ENCODE data around the gene PCCA.
A peak's percentile ranks its signal among the peaks of the same experiment; 100 is the strongest.

PCCA gene

DNA sequence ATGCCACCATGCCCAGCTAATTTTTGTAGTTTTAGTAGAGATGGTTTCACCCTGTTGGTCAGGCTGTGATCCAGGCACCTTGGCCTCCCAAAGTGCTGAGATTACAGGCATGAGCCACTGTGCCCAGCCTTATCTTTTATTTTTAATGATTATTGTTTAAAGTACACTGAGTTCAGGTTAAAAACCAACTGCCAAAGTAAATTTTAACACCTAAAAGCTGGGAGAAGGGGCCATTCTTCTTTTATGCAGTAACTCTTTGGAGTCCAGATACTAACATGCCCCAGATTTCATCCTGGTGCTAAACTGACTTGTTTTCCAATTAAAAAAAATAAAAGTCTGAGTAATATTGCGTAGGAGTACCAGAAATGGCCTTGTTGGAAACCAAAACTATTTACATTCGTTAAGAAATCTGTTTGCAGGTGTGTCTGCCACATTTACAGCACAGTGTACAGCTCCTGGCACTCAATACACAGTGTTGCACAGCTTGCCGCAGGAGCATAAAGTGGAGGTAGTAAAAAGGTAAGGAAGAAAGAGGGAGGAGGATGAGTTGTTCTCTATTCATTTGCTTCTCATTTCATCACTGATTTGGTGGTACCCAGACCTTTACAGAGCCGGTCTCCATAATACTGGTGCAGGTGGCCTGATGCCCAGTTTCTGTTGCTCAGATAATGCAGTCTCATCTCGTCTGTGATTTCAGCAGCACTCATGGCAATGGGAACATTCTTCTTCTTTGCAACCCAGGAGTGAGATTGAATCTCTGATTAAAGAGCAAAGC, 108.9 kb downstream of the PCCA start:
- no peak for DNase-seq (ENCODE audit: low spot score)
- in situ Hi-C loops (cut with MboI; ENCODE audit: low sequenced_read_pairs, unreplicated experiment): no loop called here
- no peak for TF ChIP-seq CTCF (IDR thresholded peaks at IDR 0.05; ENCODE audit: borderline replicate concordance, control extremely low read depth, extremely low read depth, insufficient read depth, missing control alignments)

DNA sequence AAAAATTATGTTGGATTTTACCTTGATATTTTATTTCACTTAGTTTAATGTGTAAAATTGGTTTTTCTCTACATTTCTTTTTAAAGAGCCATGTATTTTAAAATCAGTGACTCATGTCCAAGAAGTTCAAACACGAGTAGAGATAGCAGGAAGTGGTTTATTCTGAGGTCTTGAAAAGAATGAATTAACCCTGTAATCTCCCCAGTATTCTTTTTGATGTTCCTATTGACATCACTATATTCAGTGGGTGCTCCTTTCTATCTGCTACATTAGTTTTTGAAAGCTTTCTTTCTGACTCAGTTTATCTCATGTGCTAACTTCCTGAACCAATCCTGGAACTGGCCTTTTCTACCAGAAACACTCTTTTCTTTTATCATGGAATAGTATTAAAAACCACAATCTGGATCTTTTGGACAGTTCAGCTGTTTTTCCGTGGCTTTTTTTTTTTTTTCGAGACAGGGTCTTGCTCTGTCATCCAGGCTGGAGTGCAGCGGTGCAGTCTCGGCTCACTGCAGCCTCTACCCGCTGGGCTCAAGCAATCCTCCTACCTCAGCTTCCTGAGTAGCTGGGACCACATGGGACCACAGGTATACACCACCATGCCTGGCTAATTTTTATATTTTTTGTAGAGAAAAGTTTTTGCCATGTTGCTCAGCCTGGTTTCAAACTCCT, 114.9 kb downstream of the PCCA start:
- no peak for TF ChIP-seq CTCF (IDR thresholded peaks at IDR 0.05; ENCODE audit: borderline replicate concordance, control extremely low read depth, extremely low read depth, insufficient read depth, missing control alignments)
- DNase-seq (ENCODE audit: low spot score): peak; percentile 41
- in situ Hi-C loops (cut with MboI; ENCODE audit: low sequenced_read_pairs, unreplicated experiment): no loop called here

GRCh38 chr13:100208002-100208401, 119.1 kb downstream of the PCCA start:
- in situ Hi-C loops (cut with MboI; ENCODE audit: low sequenced_read_pairs, unreplicated experiment): no loop called here
- no peak for TF ChIP-seq CTCF (IDR thresholded peaks at IDR 0.05; ENCODE audit: borderline replicate concordance, control extremely low read depth, extremely low read depth, insufficient read depth, missing control alignments)
- no peak for DNase-seq (ENCODE audit: low spot score)

GRCh38 chr13:100208626-100209025, 119.7 kb downstream of the PCCA start:
- TF ChIP-seq CTCF (IDR thresholded peaks at IDR 0.05; ENCODE audit: borderline replicate concordance, control extremely low read depth, extremely low read depth, insufficient read depth, missing control alignments): no peak
- no peak for DNase-seq (ENCODE audit: low spot score)
- in situ Hi-C loops (cut with MboI; ENCODE audit: low sequenced_read_pairs, unreplicated experiment): no loop called here

DNA sequence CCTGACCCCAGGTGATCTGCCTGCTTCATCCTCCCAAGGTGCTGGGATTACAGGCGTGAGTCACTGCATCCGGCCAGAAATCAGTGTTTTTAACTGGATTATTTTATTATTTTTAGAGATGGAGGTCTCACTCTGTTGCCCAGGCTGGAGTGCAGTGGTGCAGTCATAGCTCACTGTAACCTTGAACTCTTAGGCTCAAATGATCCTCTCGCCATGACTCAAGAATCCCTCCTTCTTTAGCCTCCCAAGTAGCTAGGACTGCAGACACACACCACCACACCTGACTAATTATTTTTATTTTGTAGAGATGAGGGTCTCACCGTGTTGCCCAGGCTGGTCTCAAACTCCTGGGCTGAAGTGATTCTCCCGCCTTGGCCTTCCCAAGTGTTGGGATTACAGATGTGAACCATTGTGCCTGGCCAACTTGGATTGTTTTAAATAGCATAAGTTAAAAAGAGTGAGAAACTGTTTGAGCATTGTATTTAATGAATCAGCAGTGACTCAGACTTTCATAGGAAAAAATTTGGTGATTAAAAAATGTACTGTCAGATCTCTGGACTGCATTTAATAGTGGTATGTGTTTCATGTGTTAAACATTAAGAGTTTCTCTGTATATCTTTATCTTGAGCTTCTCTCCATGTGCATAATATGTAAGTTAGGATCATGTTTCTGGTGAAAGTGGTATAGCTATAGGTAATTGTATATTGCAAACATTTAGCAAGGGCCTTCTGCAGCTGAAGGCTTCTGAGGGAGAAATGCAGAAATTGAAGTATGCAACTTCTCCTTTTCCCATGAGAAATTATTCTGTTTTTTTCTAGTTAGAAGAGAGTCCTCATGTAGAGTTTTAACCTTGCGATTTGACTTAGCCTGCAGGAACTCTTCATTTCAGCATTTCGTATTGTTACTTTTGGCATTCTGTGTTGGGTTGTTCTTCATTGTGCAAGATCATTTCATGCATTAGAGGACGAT, 121.2 kb downstream of the PCCA start:
- TF ChIP-seq CTCF (IDR thresholded peaks at IDR 0.05; ENCODE audit: borderline replicate concordance, control extremely low read depth, extremely low read depth, insufficient read depth, missing control alignments): no peak
- in situ Hi-C loops (cut with MboI; ENCODE audit: low sequenced_read_pairs, unreplicated experiment): no loop called here
- DNase-seq (ENCODE audit: low spot score): no peak

- no peak for DNase-seq (ENCODE audit: low spot score)
Observed at GRCh38 chr13:100211016-100211710, 122.3 kb downstream of the PCCA start.

More at GRCh38 chr13:100211016-100211710, 122.3 kb downstream of the PCCA start:
- in situ Hi-C loops (cut with MboI; ENCODE audit: low sequenced_read_pairs, unreplicated experiment): no loop called here
- TF ChIP-seq CTCF (IDR thresholded peaks at IDR 0.05; ENCODE audit: borderline replicate concordance, control extremely low read depth, extremely low read depth, insufficient read depth, missing control alignments): no peak

Data from GM13976 (cell line).